GM19395 (cell line): ENCODE data around the gene PLXNA1.

ENCODE experiments used
- ATAC-seq: cut with Tn5 transposase; IDR thresholded peaks from one replicate; pipeline ENCODE4 v1.9.1; 2021; ENCODE audit warnings: mild to moderate bottlenecking, moderate library complexity; ENCODE audit not compliant: unreplicated experiment

PLXNA1 gene

GRCh38 chr3:127016461-127016860 lies 33.5 kb downstream of the PLXNA1 start:
- ATAC-seq: no peak

DNA sequence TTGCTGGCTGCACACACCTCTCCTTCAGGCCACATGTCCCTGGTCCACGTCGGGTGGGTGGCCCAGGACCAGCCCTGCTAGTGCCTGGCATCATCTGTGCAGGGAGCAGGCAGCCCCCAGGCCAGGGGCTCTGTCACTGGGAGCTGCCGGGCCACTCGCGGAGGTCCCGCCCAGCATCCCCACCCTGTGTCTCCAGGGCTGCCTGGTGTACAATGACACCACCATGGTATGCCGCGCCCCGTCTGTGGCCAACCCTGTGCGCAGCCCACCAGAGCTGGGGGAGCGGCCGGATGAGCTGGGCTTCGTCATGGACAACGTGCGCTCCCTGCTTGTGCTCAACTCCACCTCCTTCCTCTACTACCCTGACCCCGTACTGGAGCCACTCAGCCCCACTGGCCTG lies 34.3 kb downstream of the PLXNA1 start:
- no peak for ATAC-seq

GRCh38 chr3:127017781-127018180 lies 34.9 kb downstream of the PLXNA1 start:
- no peak for ATAC-seq

DNA sequence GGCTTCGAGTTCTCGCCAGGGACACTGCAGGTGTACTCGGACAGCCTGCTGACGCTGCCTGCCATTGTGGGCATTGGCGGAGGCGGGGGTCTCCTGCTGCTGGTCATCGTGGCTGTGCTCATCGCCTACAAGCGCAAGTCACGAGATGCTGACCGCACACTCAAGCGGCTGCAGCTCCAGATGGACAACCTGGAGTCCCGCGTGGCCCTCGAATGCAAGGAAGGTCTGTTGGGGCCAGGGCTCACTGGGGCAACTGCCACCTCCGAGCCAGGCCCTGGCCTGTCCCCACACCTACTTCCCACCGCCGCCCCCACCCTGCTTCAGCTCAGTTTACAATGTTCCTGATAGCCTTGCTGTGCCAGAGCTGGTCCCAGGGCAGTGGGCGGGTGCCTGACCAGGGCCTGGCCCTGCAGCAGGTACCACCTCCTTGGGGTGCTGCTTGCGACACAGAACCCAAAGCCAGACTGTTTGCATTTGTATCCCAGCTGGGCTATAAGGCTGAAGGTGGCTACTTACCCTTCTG lies 35.5 kb downstream of the PLXNA1 start:
- ATAC-seq: no peak

- no peak for ATAC-seq
Measured at GRCh38 chr3:127019449-127019848, 36.5 kb downstream of the PLXNA1 start.

GRCh38 chr3:127020543-127020942 lies 37.6 kb downstream of the PLXNA1 start:
- no peak for ATAC-seq

GRCh38 chr3:127022849-127023248 lies 39.9 kb downstream of the PLXNA1 start:
- no peak for ATAC-seq

DNA sequence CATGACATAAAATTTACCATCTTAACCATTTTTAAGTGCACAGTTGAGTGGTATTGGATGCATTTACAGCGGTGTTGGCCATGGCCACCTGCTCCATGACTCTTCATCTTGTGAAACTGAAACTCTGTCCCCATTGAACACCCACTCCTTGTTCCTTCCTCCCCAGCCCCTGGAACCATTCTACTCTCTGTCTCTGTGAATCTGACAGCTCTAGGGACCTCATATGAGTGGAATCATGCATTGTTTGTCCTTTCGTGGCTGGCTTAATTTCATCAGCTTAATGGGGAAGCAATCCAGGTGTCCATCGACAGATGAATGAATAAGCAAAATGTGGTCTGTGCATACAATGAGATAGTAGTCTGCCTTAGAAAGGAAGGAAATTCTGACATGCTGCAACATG lies 42.5 kb downstream of the PLXNA1 start:
- ATAC-seq: no peak

DNA sequence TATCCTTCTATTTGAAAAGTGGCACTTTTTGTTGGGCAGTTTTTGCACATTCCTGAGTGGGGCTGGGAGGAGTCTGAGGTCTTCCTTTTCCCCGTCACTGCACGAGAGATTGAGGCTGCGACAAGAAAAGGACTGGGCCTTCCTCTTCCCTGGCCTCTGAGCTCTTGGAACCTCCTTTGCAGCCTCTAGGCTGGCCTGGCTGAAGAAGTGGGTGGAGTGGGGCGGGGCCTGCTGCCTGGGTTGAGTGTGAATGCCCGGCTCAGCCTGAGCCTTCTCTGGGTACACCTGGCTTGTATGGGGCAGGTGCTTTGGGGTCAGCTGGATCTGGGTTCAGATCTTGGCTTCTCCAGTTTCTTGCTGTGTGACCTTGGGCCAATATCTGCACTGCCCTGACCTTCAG lies 43.1 kb downstream of the PLXNA1 start:
- ATAC-seq: no peak

DNA sequence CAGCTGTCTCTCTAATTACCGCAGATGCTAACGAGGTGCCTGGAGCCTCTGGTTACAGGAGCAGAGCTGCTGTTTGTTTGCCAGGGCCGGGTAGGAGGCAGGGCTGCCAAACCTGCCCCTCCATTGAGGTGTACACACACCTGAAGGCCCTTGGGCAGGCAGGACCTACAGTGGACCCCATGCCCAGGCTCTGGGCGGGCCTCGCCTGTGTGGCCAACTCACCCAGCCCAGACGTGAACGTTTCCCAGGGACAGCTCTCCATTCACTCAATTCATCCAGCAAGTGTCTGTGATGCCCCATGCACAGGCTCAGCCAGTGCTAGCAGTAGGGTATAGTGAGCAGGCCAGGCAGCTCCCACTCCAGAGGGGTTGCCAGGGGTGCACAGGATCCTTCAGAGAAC lies 43.7 kb downstream of the PLXNA1 start:
- ATAC-seq: no peak

DNA sequence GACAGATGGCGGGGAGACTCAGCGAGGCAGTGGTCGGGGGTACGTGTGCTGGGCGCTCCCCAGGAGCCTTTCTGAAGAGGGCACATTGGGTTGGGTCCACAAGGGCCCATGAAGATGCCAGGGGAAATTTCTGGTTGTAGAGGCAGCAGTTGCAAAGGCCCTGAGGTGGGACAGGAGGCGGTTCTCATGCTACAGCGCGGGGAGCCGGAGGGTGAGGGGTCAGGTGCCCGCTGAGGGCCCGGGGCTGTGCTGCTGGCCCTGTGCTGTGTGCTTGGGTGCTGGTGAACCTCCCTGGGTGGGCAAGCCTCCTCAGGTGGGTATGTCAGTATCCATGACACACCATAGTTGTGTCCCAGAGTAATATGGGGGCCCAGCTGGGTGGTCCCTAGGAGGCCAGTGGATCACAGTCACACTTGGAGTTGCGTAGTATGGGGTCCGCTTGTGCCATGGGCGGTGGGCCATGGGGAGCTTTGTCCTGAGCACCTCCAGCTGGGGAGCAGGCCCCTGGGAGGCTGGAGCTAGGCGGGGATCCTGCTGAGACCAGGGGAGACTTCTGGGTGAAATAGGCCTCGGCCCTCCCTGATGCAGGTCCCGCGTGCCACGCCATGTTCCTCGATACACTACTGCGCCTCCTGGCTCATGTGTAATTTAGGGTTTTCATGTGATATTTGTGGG lies 44.3 kb downstream of the PLXNA1 start:
- ATAC-seq: no peak

DNA sequence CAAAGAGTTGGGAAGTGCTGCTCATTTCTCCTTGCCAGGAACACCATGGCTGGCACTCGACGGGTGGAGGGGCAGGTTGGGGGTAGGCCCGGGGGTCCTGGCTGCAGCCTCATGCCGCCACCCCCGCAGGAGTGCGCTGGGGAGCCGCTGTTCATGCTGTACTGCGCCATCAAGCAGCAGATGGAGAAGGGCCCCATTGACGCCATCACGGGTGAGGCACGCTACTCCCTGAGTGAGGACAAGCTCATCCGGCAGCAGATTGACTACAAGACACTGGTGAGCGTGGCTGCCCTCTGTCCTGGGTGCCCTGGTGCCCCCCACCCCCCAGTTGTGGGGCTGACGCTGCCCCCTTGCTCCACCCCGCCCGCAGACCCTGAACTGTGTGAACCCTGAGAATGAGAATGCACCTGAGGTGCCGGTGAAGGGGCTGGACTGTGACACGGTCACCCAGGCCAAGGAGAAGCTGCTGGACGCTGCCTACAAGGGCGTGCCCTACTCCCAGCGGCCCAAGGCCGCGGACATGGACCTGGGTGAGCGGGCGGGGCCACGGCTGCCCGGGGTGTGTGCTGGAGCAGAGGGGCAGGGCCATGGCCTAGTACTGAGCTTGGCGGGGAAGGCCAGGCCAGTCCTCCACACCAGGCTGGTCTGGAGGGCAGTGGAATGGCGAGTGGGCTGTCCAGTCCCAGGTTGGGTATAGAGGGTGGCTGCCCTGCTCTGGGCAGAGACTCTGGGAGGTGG lies 45.1 kb downstream of the PLXNA1 start:
- ATAC-seq: no peak

- ATAC-seq: no peak
Measured at GRCh38 chr3:127028781-127029657, 46.1 kb downstream of the PLXNA1 start.

- ATAC-seq: no peak
Measured at GRCh38 chr3:127029658-127030507, 47.0 kb downstream of the PLXNA1 start.

DNA sequence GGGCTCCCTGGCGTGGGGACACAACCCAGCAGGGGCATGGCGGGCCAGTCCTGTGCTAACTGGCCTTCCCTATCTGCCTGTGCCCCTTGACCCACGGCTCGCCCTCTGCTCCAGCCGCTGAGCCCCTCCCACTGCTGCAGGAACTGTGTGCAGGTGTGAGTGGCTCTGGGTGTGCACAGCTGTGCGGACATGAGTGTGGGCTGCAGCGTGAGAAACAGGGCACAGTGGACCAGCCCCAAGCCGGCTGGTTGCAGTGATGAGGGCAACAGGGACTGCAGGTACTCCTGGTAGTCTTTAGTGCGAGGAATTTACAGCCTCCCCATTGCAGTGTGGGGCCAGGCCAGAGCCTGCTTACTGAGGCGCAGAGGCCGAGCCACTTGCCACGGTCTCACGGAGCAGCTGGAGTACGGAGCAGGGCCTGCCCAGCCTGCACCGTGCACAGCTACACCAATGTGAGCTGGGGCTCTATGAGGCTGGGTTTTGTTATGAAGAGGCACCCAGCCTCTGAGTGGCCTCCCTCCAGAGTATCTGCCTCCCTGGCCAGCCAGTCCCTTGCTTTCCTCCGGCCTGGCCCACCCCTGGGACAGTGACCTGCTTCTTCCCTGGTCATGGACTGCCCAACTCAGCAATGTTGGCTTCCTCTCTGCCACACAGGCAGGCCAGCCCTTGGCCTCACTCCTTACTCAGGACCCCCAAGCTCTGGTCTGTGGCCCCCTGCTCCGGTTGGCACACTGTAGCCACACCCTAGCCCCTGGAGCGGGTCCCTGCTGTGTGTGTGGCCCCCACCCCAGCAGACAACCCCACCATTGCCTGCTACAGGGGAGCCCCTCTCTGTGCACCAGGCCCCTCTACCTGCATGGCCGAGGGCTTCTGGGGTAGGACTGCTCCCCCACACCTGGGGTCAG lies 47.8 kb downstream of the PLXNA1 start:
- no peak for ATAC-seq

DNA sequence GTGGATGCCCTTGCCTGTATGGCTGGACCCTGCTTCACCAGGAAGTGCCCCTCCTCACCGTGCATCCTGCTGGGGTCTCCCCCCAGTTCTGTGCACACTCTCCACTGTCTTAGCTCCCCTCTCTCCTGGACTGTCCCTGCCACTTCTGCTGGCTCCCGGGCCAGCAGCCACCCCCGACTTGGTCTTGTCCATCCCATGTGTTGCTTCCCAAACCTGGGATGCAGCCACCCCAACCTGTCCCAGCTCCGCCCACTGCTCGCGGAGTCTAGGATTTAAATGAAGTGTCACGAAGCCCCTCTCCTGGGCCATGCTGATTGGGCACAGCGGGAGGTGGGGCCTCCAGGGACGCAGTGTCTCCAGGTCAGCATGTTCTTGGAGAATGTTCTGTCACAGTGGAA lies 48.5 kb downstream of the PLXNA1 start:
- no peak for ATAC-seq

DNA sequence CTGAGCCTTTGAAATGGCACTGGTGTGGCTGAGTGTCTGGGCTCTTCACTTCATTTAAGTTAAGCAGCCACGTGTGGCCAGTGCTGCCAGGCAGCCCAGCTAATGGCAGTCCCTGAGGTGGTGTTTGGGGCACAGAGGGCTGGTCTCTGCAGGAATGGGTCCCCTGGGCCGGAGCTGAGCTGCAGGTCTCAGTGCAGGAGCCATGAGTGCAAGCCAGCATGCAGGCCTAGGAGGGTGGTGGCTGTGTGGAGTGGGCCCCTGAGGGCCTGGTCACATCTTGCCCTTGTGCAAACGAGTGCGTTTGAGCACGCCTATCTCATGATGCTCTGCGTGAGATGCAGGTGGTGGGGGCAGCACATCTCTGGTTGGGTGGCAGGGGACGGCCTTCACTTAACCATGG lies 48.9 kb downstream of the PLXNA1 start:
- no peak for ATAC-seq

DNA sequence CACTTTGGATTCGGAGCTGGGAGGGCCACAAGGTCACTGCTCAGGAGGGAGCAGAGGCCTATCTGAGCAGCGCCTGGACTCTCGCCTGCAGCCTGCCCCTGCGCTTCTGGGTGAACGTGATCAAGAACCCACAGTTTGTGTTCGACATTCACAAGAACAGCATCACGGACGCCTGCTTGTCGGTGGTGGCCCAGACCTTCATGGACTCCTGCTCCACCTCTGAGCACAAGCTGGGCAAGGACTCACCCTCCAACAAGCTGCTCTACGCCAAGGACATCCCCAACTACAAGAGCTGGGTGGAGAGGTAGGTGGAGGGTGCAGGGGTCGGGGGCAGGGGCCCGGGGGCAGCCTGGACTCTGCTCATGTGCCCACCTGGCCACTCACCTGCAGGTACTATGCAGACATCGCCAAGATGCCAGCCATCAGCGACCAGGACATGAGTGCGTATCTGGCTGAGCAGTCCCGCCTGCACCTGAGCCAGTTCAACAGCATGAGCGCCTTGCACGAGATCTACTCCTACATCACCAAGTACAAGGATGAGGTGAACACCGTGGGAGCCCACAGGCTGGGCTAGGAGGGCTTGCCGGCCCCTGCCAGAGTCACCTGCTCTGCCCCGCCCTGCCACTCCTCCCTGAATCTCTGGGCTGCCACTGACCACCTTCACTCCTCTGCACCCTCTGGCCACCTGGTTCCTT lies 49.5 kb downstream of the PLXNA1 start:
- no peak for ATAC-seq
